Measurements from ENCODE around the gene PAX9. TPM values are rescaled to one million over a fixed set of nuclear protein-coding genes. Genes with fewer than 3 reads are reported as not detected.

Gene PAX9
- total and polyA plus RNA-seq, 7 donors, result 0.13 to 1.4 (median 0.47) TPM

- no peaks in the 10 kb centered on the region for H3K4me1 ChIP-seq
- H3K27me3 ChIP-seq (ENCODE audit: insufficient read depth in 3 of 3, low read length in 2 of 3), result no peaks in the 10 kb centered on the region
- intact Hi-C loops (cut with DNase I), result no loop called here
- no peak overlapping the region for H3K27ac ChIP-seq
- TF ChIP-seq CTCF (IDR thresholded peaks at IDR 0.05), result no peak
- ATAC-seq (no peak), DNase-seq (no peak)
- no peaks in the 10 kb centered on the region for H3K9me3 ChIP-seq
- WGBS, 3 donors, result 52 to 56% (median 55%) methylated on average over 2 of the region's 2 CpGs
- H3K36me3 ChIP-seq (ENCODE audit: insufficient read depth in 1 of 2, low read depth in 1 of 2), result no peaks in the 10 kb centered on the region
- no peak overlapping the region for H3K4me3 ChIP-seq
Measured at GRCh38 chr14:36723530-36723929, 61.9 kb downstream of the PAX9 start.

GRCh38 chr14:36724162-36724561, 62.5 kb downstream of the PAX9 start:
- intact Hi-C loops (cut with DNase I), result no loop called here
- Histone ChIP-seq H3K9me3 (no peaks in the 10 kb centered on the region), H3K27ac (no peak overlapping the region), H3K4me3 (no peak overlapping the region), H3K4me1 (no peaks in the 10 kb centered on the region), H3K36me3 (ENCODE audit: insufficient read depth in 1 of 2, low read depth in 1 of 2) (no peaks in the 10 kb centered on the region), H3K27me3 (ENCODE audit: insufficient read depth in 3 of 3, low read length in 2 of 3) (no peaks in the 10 kb centered on the region)
- DNase-seq (no peak), ATAC-seq (no peak)
- TF ChIP-seq CTCF (IDR thresholded peaks at IDR 0.05), result no peak

- TF ChIP-seq CTCF (IDR thresholded peaks at IDR 0.05), result no peak
- H3K36me3 ChIP-seq (ENCODE audit: insufficient read depth in 1 of 2, low read depth in 1 of 2), result no peaks in the 10 kb centered on the region
- H3K27me3 ChIP-seq (ENCODE audit: insufficient read depth in 3 of 3, low read length in 2 of 3), result no peaks in the 10 kb centered on the region
- 70 to 82% (median 79%) methylated on average over 3 of the region's 3 CpGs for WGBS, 3 donors
- intact Hi-C loops (cut with DNase I), result no loop called here
- no peak overlapping the region for H3K27ac ChIP-seq
- DNase-seq (no peak), ATAC-seq (no peak)
- H3K4me1 ChIP-seq, result no peaks in the 10 kb centered on the region
- H3K9me3 ChIP-seq, result no peaks in the 10 kb centered on the region
- no peak overlapping the region for H3K4me3 ChIP-seq
Measured at GRCh38 chr14:36726128-36726527, 64.5 kb downstream of the PAX9 start.

Other genes with a start within 250 kb of the PAX9 start
- gene NKX2-1, start 141.6 kb upstream of the PAX9 start, total RNA-seq, result not detected
- gene NKX2-1, start 141.6 kb upstream of the PAX9 start, polyA plus RNA-seq, result not detected
- gene NKX2-8, start 79.2 kb upstream of the PAX9 start, total RNA-seq, result not detected
- not detected for gene NKX2-8, start 79.2 kb upstream of the PAX9 start, polyA plus RNA-seq